Fibroblast of lung (primary cell): ENCODE data around the gene TNFSF13.

Experiments
- CTCF ChIP-seq, 2 donors: IDR thresholded peaks in 1 of 2; conservative IDR thresholded peaks in 1 of 2; 1 replicate in 1 of 2; 2 replicates in 1 of 2; pipeline ENCODE4 v1.5.1; 2011 to 2012; ENCODE audit warnings: low read length in 2 of 2, control low read depth in 1 of 2, inconsistent platforms in 1 of 2, low read depth in 1 of 2, mild to moderate bottlenecking in 1 of 2
- EZH2 ChIP-seq: IDR thresholded peaks from 2 replicates; pipeline ENCODE4 v1.5.1; 2012; ENCODE audit warnings: low read length, control low read depth, mild to moderate bottlenecking; ENCODE audit errors: missing control alignments

GRCh38 chr17:7559320-7560171 is 996 bp downstream of the TNFSF13 start:
- TF ChIP-seq CTCF (conservative IDR thresholded peaks at IDR 0.05 in 1 of 2, IDR thresholded peaks at IDR 0.05 in 1 of 2; ENCODE audit: low read depth in 1 of 2, low read length in 2 of 2) (no peak), EZH2 (no peak)
